Cardiac fibroblast (primary cell): ENCODE results near the gene PSMD1.

Source experiments
- DNase-seq, 2 donors: peaks; one replicate each; pipeline versions ENCODE4 v3.0.0 to v3.0.0-alpha.2; 2010; ENCODE audit warnings: low read depth in 2 of 2
- H3K4me3 ChIP-seq, 2 donors: replicated peaks in 1 of 2; 1 replicate in 1 of 2; 2 replicates in 1 of 2; pipeline ENCODE4 v1.5.1; 2011; ENCODE audit warnings: low read depth in 2 of 2, low read length in 2 of 2, mild to moderate bottlenecking in 2 of 2, moderate library complexity in 1 of 2
- TF ChIP-seq, protein P1 (sequence below): IDR thresholded peaks from one replicate; pipeline ENCODE4 v1.5.1; 2011; ENCODE audit warnings: low read depth, mild to moderate bottlenecking, low read length, inconsistent platforms

PSMD1 gene

DNA sequence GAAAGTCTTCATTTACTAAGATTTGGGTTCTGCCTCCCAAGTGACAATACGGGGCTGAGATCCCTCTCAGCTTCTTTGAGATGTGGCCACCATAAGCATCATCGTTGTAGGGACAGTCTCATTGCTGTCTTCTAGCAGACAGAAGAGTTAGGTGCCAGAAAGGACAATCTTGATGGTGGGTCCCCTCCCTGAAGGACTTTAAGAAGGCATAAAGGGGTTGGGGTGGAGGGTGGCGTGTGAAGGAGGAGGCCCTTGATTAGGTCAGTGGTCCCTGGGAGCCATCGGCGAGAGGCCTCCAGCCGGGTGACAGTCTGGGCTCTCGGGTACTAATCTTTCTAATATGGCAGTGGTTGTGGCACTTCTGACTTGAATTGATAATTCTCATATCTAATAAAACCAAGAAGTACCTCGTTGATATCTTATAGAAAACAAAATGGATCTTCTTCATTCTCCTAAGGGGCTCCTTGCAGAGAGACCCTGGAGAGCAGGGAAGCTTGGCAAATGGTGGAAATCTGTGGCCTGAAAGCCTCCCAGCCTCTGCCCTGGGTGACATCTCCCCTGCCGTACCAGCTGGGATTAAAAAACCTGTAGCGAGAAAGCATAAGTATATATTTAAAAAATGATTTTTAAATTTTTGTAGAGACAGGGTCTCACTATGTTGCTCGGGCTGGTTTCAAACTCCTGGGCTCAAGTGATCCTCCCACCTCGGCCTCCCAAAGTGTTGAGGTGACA lies 7.2 kb upstream of the PSMD1 start:
- H3K4me3 ChIP-seq = no peak overlapping the region
- TF ChIP-seq, protein P1, sequence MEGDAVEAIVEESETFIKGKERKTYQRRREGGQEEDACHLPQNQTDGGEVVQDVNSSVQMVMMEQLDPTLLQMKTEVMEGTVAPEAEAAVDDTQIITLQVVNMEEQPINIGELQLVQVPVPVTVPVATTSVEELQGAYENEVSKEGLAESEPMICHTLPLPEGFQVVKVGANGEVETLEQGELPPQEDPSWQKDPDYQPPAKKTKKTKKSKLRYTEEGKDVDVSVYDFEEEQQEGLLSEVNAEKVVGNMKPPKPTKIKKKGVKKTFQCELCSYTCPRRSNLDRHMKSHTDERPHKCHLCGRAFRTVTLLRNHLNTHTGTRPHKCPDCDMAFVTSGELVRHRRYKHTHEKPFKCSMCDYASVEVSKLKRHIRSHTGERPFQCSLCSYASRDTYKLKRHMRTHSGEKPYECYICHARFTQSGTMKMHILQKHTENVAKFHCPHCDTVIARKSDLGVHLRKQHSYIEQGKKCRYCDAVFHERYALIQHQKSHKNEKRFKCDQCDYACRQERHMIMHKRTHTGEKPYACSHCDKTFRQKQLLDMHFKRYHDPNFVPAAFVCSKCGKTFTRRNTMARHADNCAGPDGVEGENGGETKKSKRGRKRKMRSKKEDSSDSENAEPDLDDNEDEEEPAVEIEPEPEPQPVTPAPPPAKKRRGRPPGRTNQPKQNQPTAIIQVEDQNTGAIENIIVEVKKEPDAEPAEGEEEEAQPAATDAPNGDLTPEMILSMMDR = no peak
- DNase-seq = no peak

DNA sequence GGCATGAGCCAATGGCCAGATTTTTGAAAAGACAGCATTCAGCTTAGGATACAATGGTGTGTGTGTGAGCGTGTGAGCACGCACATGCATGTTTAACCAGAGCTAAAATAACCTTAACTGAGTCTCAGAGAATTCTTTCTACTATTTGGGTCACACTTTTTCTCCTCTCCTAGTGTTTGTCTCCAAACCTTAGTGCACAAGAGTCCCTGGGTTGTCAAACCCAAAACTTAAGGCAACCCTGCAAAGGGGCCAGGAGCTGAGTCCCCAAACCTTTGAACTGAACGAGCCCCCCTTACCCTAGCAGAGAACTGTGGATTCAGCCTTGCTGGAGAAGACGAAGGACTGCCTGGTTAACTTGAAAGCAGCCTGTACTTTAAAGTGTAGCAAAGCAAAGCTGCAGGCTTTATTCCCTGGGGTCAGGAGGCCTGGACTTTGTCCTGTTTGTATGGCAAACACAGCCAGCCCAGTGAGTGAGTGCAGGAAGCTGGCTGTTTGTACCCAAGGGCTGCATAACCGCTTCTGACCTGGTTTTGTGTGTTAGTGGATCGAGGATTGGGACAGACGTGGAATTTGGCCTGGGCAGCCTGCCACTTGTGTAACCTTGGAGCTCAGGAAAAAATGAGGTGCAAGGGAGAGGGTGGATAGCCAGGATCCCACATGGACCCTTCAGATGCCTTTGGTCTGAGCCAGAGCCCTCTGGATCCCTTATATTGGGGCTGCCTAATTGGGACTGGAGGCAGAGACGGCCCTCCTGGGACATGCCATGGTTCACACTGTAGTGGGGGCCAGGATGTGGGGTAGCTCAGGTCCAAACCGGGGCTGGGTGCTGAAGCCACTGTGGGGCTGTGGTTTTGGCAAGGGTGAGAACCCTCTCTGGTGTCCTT lies 6.4 kb upstream of the PSMD1 start:
- no peak for DNase-seq
- TF ChIP-seq, protein P1 = no peak
- H3K4me3 ChIP-seq = no peak overlapping the region

DNA sequence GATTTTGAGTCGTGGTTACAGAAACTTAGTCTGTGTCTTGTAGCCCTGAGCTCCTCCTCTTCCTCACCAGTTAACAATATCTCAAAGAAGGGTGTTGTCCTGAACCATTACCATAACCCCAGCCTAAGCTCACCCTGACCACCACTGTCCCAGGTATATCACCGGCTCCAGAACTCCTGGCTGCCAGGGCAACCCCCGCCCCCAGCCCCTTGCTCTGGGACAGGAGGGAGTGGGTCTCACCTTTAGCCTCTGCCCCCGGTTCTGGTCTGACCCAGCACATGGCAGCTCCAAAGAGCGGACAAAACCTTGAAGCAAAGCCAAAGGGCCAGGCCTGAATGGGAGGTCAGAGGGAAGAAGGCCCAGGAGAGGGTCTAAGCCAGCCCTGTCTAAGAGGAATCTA lies 5.6 kb upstream of the PSMD1 start:
- H3K4me3 ChIP-seq = no peak overlapping the region
- DNase-seq = no peak
- TF ChIP-seq, protein P1 = no peak

DNA sequence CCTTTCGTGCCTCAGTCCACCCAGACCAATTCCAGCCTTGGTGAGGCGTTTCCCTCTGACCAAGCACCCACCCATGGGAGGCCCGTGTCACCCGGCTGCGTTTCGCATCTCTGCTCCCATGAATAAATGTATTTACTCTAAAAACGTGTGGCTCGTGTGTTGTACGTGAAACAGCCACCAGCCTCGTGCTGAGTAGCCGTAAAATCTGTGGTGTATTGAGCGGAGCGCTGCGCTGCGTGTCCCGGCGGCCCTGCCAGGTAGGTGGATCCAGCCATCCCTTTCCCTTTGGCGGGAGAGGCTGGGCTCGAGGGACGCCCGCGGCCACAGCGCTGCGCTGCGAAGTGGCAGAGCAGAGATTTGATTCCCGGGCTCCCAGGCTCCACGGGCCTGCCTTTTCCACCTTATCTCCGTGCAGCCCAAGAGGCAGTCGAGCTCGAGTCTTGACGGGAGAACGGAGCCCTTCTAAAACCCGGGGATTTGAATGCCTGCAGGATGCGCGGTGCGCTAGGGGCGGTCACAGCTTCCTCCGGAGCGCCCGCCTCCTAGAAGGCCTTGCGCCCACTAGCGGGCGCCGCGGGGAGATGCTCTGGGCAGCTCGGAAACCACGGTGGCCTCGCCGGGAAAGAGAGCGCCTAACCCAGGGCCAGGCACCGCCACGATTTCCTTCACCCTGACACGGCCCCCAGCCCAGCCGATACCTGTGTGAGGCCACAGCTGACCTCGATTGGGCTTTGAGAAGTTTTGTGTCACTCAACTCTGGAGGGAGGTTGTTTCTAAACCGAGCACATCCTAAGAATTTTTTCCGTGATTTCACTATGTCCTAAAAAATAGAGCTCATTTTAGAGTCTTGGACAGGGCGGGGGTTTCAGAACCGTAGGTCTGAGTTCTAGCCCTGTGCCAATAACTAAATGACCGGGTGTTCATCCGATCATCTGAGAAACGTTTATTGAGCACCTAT lies 3.9 kb upstream of the PSMD1 start:
- TF ChIP-seq, protein P1 = peak; percentile 98
- H3K4me3 ChIP-seq = peak overlapping the region; percentile 57 to 64
- peak; percentile 85 for DNase-seq

DNA sequence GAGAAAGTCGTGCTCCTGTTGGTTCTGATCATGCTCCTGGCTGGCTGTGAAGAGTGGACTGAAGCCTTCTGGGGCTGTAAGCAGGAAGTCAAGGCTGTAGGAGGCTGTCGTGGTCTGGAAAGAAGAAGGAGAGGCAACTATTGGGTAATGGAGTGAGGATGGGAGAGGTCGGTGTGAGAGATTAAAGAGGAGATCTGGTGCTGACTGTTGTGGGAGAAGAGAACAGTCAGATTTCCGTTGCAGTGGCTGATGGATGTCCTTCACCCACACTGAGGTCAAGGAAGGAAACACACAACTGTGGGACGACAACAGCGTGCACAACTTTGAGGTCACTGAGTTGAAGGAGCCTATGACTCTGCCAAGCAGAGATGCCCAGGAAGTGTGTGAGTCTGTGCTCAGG lies 2.8 kb upstream of the PSMD1 start:
- no peak for DNase-seq
- TF ChIP-seq, protein P1 = no peak

DNA sequence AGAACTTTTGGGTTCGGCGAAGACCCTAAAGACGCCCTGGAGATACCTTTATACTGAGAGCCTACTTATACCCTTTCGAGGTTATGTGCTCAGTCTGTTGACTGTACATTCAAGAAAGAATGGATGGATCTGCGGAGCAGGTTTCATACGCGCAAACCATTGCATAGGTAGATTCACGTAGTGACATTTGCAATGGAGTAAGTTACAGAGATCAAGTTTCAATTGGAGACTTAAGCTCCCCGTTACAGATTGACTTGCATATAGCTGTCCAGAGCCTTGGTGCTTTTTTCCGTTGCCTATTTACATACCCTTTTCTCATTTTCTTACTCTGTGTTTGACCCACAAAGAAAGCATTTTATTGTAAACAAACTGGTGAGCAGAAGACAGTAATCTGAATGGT lies 923 bp downstream of the PSMD1 start:
- peak overlapping the region; percentile 87 to 94 for H3K4me3 ChIP-seq
- peak; percentile 26 to 31 for DNase-seq
- TF ChIP-seq, protein P1 = no peak

More for the DNA sequence above, 2.8 kb upstream of the PSMD1 start:
- H3K4me3 ChIP-seq = no peak overlapping the region
